Measurements from ENCODE around the gene ZNF429. TPM values are rescaled to one million over a fixed set of nuclear protein-coding genes. Genes with fewer than 3 reads are reported as not detected.
A peak's percentile ranks its signal among the peaks of the same experiment; 100 is the strongest.
"Not testable (repeated sequence)": the region's sequence is repeated elsewhere in the genome, so short reads cannot be mapped to it uniquely, and the experiment has no call there.

Gene ZNF429
- total and polyA plus RNA-seq, 4 donors: 5.8 to 14.3 (median 7.7) TPM

- WGBS, 2 donors: 94 to 95% methylated on average over 7 of the region's 7 CpGs
- ATAC-seq (ENCODE audit: low FRiP score): no peak
- Histone ChIP-seq H3K27ac (ENCODE audit: low read depth in 1 of 2, low read length in 2 of 2) (no peak overlapping the region), H3K9me3 (ENCODE audit: control insufficient read depth, low read length) (peaks cover 3% of the 10 kb centered on the region), H3K27me3 (ENCODE audit: control insufficient read depth in 1 of 2, insufficient read depth in 2 of 2, low read length in 1 of 2) (peaks cover 0 to 2% of the 10 kb centered on the region in 2 donors), H3K4me3 (ENCODE audit: low read length in 2 of 2) (no peak overlapping the region), H3K36me3 (ENCODE audit: control insufficient read depth in 1 of 2, insufficient read depth in 2 of 2, low read length in 1 of 2) (no peaks in the 10 kb centered on the region), H3K4me1 (ENCODE audit: control insufficient read depth in 1 of 2, insufficient read depth in 2 of 2, low read length in 2 of 2) (no peaks in the 10 kb centered on the region)
- intact Hi-C loops (cut with DNase I): no loop called here
- no peak for DNase-seq
Observed at GRCh38 chr19:21588065-21588601, 82.7 kb downstream of the ZNF429 start.

GRCh38 chr19:21590867-21591266, 85.5 kb downstream of the ZNF429 start:
- ATAC-seq (ENCODE audit: low FRiP score) (no peak), DNase-seq (no peak)
- WGBS, 2 donors: 72% methylated on average over 2 of the region's 2 CpGs
- H3K4me1 ChIP-seq (ENCODE audit: control insufficient read depth in 1 of 2, insufficient read depth in 2 of 2, low read length in 2 of 2): no peaks in the 10 kb centered on the region
- no peak overlapping the region for H3K27ac ChIP-seq (ENCODE audit: low read depth in 1 of 2, low read length in 2 of 2)
- H3K4me3 ChIP-seq (ENCODE audit: low read length in 2 of 2): no peak overlapping the region
- no peaks in the 10 kb centered on the region for H3K27me3 ChIP-seq (ENCODE audit: control insufficient read depth in 1 of 2, insufficient read depth in 2 of 2, low read length in 1 of 2)
- H3K9me3 ChIP-seq (ENCODE audit: control insufficient read depth, low read length): peaks cover 2% of the 10 kb centered on the region
- no peaks in the 10 kb centered on the region for H3K36me3 ChIP-seq (ENCODE audit: control insufficient read depth in 1 of 2, insufficient read depth in 2 of 2, low read length in 1 of 2)
- intact Hi-C loops (cut with DNase I): no loop called here

DNA sequence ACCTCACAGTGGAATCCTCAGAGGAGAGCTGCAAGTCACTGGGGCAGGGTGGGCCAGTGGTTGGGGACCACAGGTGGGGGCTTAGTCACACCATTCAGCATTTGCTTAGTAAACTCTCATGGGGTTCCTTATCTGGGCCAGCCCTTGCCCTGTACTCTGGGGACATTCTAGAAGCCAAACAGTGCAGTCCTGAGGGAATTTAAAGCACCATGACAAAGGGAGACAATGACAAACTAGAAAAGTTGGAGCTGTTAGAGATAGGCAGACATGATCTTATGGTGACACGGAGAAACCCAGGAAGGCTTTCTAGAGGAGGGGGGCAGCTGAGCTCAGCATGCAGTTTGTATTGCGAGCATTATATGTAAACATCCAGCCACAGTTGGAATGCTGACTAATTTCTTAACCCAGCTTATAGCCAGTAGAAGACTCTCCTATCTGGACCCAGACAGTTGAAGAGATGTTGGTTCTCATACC, 87.6 kb downstream of the ZNF429 start:
- Histone ChIP-seq H3K4me1 (ENCODE audit: control insufficient read depth in 1 of 2, insufficient read depth in 2 of 2, low read length in 2 of 2) (no peaks in the 10 kb centered on the region), H3K36me3 (ENCODE audit: control insufficient read depth in 1 of 2, insufficient read depth in 2 of 2, low read length in 1 of 2) (no peaks in the 10 kb centered on the region), H3K4me3 (ENCODE audit: low read length in 2 of 2) (no peak overlapping the region), H3K27me3 (ENCODE audit: control insufficient read depth in 1 of 2, insufficient read depth in 2 of 2, low read length in 1 of 2) (no peaks in the 10 kb centered on the region), H3K27ac (ENCODE audit: low read depth in 1 of 2, low read length in 2 of 2) (no peak overlapping the region), H3K9me3 (ENCODE audit: control insufficient read depth, low read length) (peaks cover 2% of the 10 kb centered on the region)
- intact Hi-C loops (cut with DNase I): no loop called here
- no peak for ATAC-seq (ENCODE audit: low FRiP score)
- DNase-seq: no peak
- WGBS, 2 donors: 85 to 91% methylated on average over 2 of the region's 2 CpGs

DNA sequence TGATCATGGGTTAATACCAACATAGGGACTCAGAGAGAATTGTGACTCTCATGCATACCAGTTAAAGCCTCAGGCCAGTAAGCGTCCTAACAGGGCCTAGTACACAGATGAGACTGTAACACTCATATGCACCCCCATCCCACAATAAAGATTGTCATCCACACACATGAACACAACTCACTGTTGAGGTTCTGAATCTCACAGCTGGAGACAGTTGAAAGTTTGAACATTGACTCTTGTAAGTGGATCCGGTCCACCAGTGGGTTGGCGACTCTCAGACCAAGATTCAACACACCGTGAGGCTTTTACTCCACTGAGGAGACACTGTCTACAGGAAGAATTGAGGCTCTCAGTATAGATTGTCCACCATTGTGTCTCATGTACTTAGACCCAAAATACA, 88.1 kb downstream of the ZNF429 start:
- no peaks in the 10 kb centered on the region for H3K36me3 ChIP-seq (ENCODE audit: control insufficient read depth in 1 of 2, insufficient read depth in 2 of 2, low read length in 1 of 2)
- DNase-seq (no peak), ATAC-seq (ENCODE audit: low FRiP score) (no peak)
- no peaks in the 10 kb centered on the region for H3K27me3 ChIP-seq (ENCODE audit: control insufficient read depth in 1 of 2, insufficient read depth in 2 of 2, low read length in 1 of 2)
- WGBS, 2 donors: 93 to 96% methylated on average over 4 of the region's 4 CpGs
- H3K4me3 ChIP-seq (ENCODE audit: low read length in 2 of 2): no peak overlapping the region
- H3K9me3 ChIP-seq (ENCODE audit: control insufficient read depth, low read length): peaks cover 2% of the 10 kb centered on the region
- intact Hi-C loops (cut with DNase I): no loop called here
- no peaks in the 10 kb centered on the region for H3K4me1 ChIP-seq (ENCODE audit: control insufficient read depth in 1 of 2, insufficient read depth in 2 of 2, low read length in 2 of 2)
- no peak overlapping the region for H3K27ac ChIP-seq (ENCODE audit: low read depth in 1 of 2, low read length in 2 of 2)

- no peak for DNase-seq
Observed at GRCh38 chr19:21593934-21594820, 88.8 kb downstream of the ZNF429 start.

DNA sequence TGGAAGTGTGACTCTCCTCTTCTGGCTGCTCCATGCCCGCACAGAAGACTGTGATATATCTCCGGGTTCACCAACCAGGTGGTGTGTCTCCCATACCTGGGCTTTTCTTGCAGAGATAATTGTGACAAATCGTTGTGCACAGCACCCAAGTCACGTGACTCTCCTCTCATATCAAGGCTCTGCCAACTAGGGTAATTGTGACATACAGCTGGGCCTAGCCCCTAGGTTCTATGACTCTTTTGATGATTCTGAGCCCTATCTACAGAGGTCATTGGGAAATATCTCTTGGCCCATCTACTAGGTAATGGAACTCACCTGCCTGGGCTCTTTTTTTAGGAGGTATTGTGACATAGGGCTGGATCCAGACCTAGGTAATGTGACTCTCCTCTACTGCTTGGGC, 89.8 kb downstream of the ZNF429 start:
- 64 to 77% methylated on average over 4 of the region's 4 CpGs for WGBS, 2 donors
- no peaks in the 10 kb centered on the region for H3K4me1 ChIP-seq (ENCODE audit: control insufficient read depth in 1 of 2, insufficient read depth in 2 of 2, low read length in 2 of 2)
- no peak overlapping the region for H3K4me3 ChIP-seq (ENCODE audit: low read length in 2 of 2)
- intact Hi-C loops (cut with DNase I): no loop called here
- ATAC-seq (ENCODE audit: low FRiP score): no peak
- H3K27ac ChIP-seq (ENCODE audit: low read depth in 1 of 2, low read length in 2 of 2): no peak overlapping the region
- H3K9me3 ChIP-seq (ENCODE audit: control insufficient read depth, low read length): peaks cover 2% of the 10 kb centered on the region
- no peaks in the 10 kb centered on the region for H3K36me3 ChIP-seq (ENCODE audit: control insufficient read depth in 1 of 2, insufficient read depth in 2 of 2, low read length in 1 of 2)
- DNase-seq: no peak
- H3K27me3 ChIP-seq (ENCODE audit: control insufficient read depth in 1 of 2, insufficient read depth in 2 of 2, low read length in 1 of 2): no peaks in the 10 kb centered on the region

More at GRCh38 chr19:21593934-21594820, 88.8 kb downstream of the ZNF429 start:
- no peaks in the 10 kb centered on the region for H3K27me3 ChIP-seq (ENCODE audit: control insufficient read depth in 1 of 2, insufficient read depth in 2 of 2, low read length in 1 of 2)
- ATAC-seq (ENCODE audit: low FRiP score): peak; percentile 34
- no peaks in the 10 kb centered on the region for H3K36me3 ChIP-seq (ENCODE audit: control insufficient read depth in 1 of 2, insufficient read depth in 2 of 2, low read length in 1 of 2)
- no peaks in the 10 kb centered on the region for H3K4me1 ChIP-seq (ENCODE audit: control insufficient read depth in 1 of 2, insufficient read depth in 2 of 2, low read length in 2 of 2)
- H3K27ac ChIP-seq (ENCODE audit: low read depth in 1 of 2, low read length in 2 of 2): no peak overlapping the region
- intact Hi-C loops (cut with DNase I): no loop called here
- H3K4me3 ChIP-seq (ENCODE audit: low read length in 2 of 2): no peak overlapping the region
- peaks cover 2% of the 10 kb centered on the region for H3K9me3 ChIP-seq (ENCODE audit: control insufficient read depth, low read length)
- WGBS, 2 donors: 68 to 75% methylated on average over 3 of the region's 3 CpGs

- no peaks in the 10 kb centered on the region for H3K27me3 ChIP-seq (ENCODE audit: control insufficient read depth in 1 of 2, insufficient read depth in 2 of 2, low read length in 1 of 2)
- H3K27ac ChIP-seq (ENCODE audit: low read depth in 1 of 2, low read length in 2 of 2): no peak overlapping the region
- no peak overlapping the region for H3K4me3 ChIP-seq (ENCODE audit: low read length in 2 of 2)
- intact Hi-C loops (cut with DNase I): no loop called here
- no peaks in the 10 kb centered on the region for H3K9me3 ChIP-seq (ENCODE audit: control insufficient read depth, low read length)
- ATAC-seq (ENCODE audit: low FRiP score): no peak
- no peaks in the 10 kb centered on the region for H3K4me1 ChIP-seq (ENCODE audit: control insufficient read depth in 1 of 2, insufficient read depth in 2 of 2, low read length in 2 of 2)
- DNase-seq: no peak
- WGBS, 2 donors: 88 to 89% methylated on average over 1 of the region's 1 CpG
- H3K36me3 ChIP-seq (ENCODE audit: control insufficient read depth in 1 of 2, insufficient read depth in 2 of 2, low read length in 1 of 2): no peaks in the 10 kb centered on the region
Observed at GRCh38 chr19:21602082-21602658, 96.8 kb downstream of the ZNF429 start.

DNA sequence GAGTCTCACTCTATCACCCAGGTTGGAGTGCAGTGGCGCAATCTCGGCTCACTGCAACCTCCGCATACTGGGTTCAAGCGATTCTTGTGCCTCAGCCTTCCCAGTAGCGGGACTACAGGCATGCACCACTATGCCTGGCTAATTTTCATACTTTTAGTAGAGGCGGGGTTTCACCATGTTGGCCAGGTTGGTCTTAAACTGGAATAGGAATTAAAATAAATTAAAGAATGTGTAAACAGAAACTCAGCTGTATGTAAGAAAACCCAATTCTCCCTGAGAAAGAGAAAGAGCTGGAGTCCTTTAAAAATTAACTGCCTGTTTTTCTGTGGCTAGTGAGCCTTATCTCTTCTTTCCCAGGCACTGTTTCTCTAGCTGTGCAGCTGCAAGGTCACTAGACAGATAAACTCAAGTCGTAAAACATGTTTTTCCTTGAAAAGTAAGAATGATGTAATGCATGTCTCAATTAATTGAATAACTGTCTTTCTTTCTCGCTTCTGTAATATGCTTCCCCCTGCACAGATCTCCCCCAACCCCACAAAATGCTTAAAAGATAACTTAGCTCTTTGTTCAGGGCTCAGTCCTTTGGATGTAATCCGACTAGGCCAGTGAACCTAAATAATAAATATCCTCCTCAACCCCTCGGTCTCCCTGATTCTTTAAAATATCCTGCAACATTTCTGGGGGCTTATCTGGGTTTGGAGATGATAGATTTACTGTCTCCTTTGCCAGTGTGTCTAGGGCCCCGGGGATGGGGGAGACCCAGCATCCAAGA, 97.4 kb downstream of the ZNF429 start:
- H3K4me3 ChIP-seq (ENCODE audit: low read length in 2 of 2): not testable (repeated sequence)

More for the DNA sequence above, 97.4 kb downstream of the ZNF429 start:
- H3K9me3 ChIP-seq (ENCODE audit: control insufficient read depth, low read length); H3K27ac ChIP-seq (ENCODE audit: low read depth in 1 of 2, low read length in 2 of 2); H3K4me1 ChIP-seq (ENCODE audit: control insufficient read depth in 1 of 2, insufficient read depth in 2 of 2, low read length in 2 of 2); intact Hi-C loops (cut with DNase I); H3K27me3 ChIP-seq (ENCODE audit: control insufficient read depth in 1 of 2, insufficient read depth in 2 of 2, low read length in 1 of 2); DNase-seq; ATAC-seq (ENCODE audit: low FRiP score); H3K36me3 ChIP-seq (ENCODE audit: control insufficient read depth in 1 of 2, insufficient read depth in 2 of 2, low read length in 1 of 2): not testable (repeated sequence)
- 16 to 31% methylated on average over 11 of the region's 11 CpGs for WGBS, 2 donors

Measured in aorta (tissue), 5 donors.